SK-N-SH treated with all-trans-retinoic acid at 6 μM for 48 hours (cell line): ENCODE results near the gene NMUR1.

ENCODE experiments used
- CREB5 ChIP-seq: fragments of 250-450 bp; sonication (Bioruptor Pico); IDR thresholded peaks from 2 replicates; pipeline ENCODE4 v1.5.1; 2020; ENCODE audit warnings: low read depth, mild to moderate bottlenecking, moderate library complexity
- CSDC2 ChIP-seq: fragments of 250-450 bp; sonication (Bioruptor Pico); IDR thresholded peaks from 2 replicates; pipeline ENCODE4 v1.5.0; 2020; ENCODE audit warnings: mild to moderate bottlenecking, moderate library complexity
- GLIS3 ChIP-seq: fragments of 250-450 bp; sonication (Bioruptor Pico); IDR thresholded peaks from 2 replicates; pipeline ENCODE4 v1.5.0; 2020; ENCODE audit warnings: mild to moderate bottlenecking, moderate library complexity
- ISL1 ChIP-seq: fragments of 250-450 bp; sonication (Bioruptor Pico); IDR thresholded peaks from 2 replicates; pipeline ENCODE4 v2.1.2; 2022; ENCODE audit warnings: mild to moderate bottlenecking, moderate library complexity
- POU6F1 ChIP-seq: fragments of 250-450 bp; sonication (Bioruptor Pico); IDR thresholded peaks from 2 replicates; pipeline ENCODE4 v1.8.0; 2021; ENCODE audit warnings: low read depth, mild to moderate bottlenecking, moderate library complexity, borderline replicate concordance
- PPARA ChIP-seq: fragments of 250-450 bp; sonication (Bioruptor Pico); IDR thresholded peaks from 2 replicates; pipeline ENCODE4 v1.5.0; 2020; ENCODE audit warnings: mild to moderate bottlenecking, borderline replicate concordance
- RARB ChIP-seq: fragments of 250-450 bp; sonication (Bioruptor Pico); IDR thresholded peaks from 2 replicates; pipeline ENCODE4 v1.8.0; 2021; ENCODE audit warnings: mild to moderate bottlenecking, moderate library complexity
- TOX ChIP-seq: fragments of 250-450 bp; sonication (Bioruptor Pico); IDR thresholded peaks from 2 replicates; pipeline ENCODE4 v1.8.0; 2021; ENCODE audit warnings: mild to moderate bottlenecking, moderate library complexity, borderline replicate concordance
- TSHZ2 ChIP-seq: fragments of 250-450 bp; sonication (Bioruptor Pico); IDR thresholded peaks from 2 replicates; pipeline ENCODE4 v1.5.0; 2020; ENCODE audit warnings: mild to moderate bottlenecking, moderate library complexity
- ZFP3 ChIP-seq: fragments of 250-450 bp; sonication (Bioruptor Pico); IDR thresholded peaks from 2 replicates; pipeline ENCODE4 v1.5.0; 2020; ENCODE audit warnings: mild to moderate bottlenecking, moderate library complexity
- ZNF565 ChIP-seq: fragments of 450-650 bp; formaldehyde crosslinking; conservative IDR thresholded peaks from 2 replicates; pipeline ENCODE4 v1.5.0; 2020; ENCODE audit warnings: low read depth, mild to moderate bottlenecking, moderate library complexity
- ZNF70 ChIP-seq: fragments of 450-650 bp; formaldehyde crosslinking; IDR thresholded peaks from 2 replicates; pipeline ENCODE4 v1.5.0; 2020; ENCODE audit warnings: mild to moderate bottlenecking, moderate library complexity
- ZNF8 ChIP-seq: fragments of 450-650 bp; formaldehyde crosslinking; IDR thresholded peaks from 2 replicates; pipeline ENCODE4 v1.5.0; 2020; ENCODE audit warnings: mild to moderate bottlenecking, moderate library complexity
- TF ChIP-seq, protein P1 (sequence below): fragments of 250-450 bp; sonication (Bioruptor Pico); IDR thresholded peaks from 2 replicates; pipeline ENCODE4 v1.8.0; 2020; ENCODE audit warnings: mild to moderate bottlenecking, moderate library complexity, borderline replicate concordance

- no peak for TF ChIP-seq ZNF70
- no peak for TF ChIP-seq RARB (CRISPR knock-in tag)
- no peak for TF ChIP-seq CREB5 (CRISPR knock-in tag)
- no peak for TF ChIP-seq ZFP3 (CRISPR knock-in tag)
- no peak for TF ChIP-seq PPARA
- TF ChIP-seq, protein P1, sequence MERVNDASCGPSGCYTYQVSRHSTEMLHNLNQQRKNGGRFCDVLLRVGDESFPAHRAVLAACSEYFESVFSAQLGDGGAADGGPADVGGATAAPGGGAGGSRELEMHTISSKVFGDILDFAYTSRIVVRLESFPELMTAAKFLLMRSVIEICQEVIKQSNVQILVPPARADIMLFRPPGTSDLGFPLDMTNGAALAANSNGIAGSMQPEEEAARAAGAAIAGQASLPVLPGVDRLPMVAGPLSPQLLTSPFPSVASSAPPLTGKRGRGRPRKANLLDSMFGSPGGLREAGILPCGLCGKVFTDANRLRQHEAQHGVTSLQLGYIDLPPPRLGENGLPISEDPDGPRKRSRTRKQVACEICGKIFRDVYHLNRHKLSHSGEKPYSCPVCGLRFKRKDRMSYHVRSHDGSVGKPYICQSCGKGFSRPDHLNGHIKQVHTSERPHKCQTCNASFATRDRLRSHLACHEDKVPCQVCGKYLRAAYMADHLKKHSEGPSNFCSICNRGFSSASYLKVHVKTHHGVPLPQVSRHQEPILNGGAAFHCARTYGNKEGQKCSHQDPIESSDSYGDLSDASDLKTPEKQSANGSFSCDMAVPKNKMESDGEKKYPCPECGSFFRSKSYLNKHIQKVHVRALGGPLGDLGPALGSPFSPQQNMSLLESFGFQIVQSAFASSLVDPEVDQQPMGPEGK (CRISPR knock-in tag) = no peak
- TF ChIP-seq ISL1 (CRISPR knock-in tag) = no peak
- TF ChIP-seq TOX (CRISPR knock-in tag) = no peak
- no peak for TF ChIP-seq ZNF565 (CRISPR knock-in tag)
- TF ChIP-seq GLIS3 (CRISPR knock-in tag) = no peak
- TF ChIP-seq ZNF8 = no peak
- no peak for TF ChIP-seq TSHZ2 (CRISPR knock-in tag)
- TF ChIP-seq POU6F1 (CRISPR knock-in tag) = no peak
- TF ChIP-seq CSDC2 (CRISPR knock-in tag) = no peak
Measured at GRCh38 chr2:231531883-231532755, 1.9 kb upstream of the NMUR1 start.
